NCI-H2196 treated with DMSO at 0.1 percent for 48 hours (cell line): ENCODE measurements around the gene CACNA1B.
"Not testable (repeated sequence)": the region's sequence is repeated elsewhere in the genome, so short reads cannot be mapped to it uniquely, and the experiment has no call there.

Source experiments
- DNase-seq: peaks from one replicate; lab custom pipeline; 2025; ENCODE audit not compliant: unreplicated experiment; lab: John Stamatoyannopoulos, UW

Gene CACNA1B

DNA sequence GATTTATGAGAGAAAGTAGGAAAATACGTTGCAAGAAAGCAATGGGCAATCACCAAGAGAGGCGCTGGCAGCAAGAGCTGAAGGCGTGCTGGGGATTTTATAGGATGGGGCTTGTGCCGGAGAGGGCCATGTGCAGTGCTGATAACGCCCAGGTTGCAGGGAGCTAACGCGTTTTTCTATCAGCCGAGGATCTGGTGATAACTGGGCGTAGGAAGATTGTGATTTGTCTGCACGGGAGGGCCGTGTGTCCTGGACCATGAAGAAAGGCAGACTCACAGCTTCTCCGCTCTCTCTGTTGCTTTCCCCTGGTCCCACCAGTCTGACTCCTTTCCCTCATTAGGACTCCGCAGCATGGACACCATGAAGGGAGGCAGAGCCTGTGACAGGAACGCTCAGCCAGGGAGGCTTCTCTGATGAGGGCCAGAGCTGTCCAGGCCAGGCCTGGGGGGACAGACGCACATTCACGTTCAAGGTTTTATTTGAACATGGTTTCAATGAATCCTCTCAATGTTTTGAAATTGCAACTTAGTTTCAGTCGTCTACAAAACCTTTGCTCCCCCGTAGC, 11.9 kb upstream of the CACNA1B start:
- no peak for DNase-seq

DNA sequence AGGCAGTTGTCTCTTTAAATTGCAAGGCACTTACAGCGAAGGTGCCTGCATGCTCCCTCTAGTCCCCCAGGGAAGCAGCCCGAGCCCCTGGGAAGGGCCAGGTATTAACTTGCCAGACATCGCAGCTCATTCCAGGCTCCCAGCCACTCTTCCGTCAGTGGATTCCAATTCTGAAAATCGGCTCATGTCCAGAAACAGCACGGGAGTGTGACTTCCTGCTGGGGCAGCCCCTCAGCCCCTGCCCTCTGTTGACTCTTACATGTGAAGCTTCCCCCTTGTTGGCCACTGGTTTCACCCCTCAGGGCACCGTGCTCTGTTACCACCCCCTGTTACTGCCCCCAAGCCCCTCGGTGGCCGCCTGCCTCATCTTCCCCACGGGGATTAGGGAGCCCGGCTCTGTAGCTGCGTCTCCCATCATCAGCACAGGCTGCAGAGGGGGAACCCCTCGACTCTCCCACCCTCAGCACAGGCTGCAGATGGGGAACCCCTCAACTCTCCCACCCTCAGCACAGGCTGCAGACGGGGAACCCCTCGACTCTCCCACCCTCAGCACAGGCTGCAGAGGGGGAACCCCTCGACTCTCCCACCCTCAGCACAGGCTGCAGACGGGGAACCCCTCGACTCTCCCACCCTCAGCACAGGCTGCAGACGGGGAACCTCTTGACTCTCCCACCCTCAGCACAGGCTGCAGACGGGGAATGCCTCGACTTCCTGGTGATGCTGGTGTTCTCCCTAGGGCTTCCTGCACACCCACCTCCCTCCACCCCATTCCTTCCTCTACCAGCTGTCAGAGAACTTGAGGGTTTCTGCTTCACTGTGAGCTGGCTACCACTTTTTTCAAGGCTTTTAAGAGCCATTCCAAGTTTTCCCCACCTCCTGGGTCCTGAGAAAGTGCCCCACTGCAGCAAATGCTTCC, 11.1 kb upstream of the CACNA1B start:
- no peak for DNase-seq

DNA sequence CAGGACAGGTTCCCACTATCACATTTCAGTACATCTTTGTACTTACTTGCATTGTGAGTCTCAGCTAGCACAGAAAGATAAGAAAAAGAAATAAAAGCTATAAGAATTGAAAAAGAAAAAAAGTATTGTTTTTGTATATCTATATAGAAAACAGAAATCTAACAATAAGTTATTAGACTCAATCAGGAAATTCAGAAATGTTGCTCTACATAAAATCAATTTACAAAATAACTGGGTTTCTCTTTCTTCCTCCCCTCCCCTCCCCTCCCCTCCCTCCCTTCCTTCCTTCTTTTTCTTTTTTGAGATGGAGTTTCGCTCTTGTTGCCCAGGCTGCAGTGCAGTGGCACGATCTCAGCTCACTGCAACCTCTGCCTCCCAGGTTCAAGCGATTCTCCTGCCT, 7.2 kb upstream of the CACNA1B start:
- DNase-seq: no peak

DNA sequence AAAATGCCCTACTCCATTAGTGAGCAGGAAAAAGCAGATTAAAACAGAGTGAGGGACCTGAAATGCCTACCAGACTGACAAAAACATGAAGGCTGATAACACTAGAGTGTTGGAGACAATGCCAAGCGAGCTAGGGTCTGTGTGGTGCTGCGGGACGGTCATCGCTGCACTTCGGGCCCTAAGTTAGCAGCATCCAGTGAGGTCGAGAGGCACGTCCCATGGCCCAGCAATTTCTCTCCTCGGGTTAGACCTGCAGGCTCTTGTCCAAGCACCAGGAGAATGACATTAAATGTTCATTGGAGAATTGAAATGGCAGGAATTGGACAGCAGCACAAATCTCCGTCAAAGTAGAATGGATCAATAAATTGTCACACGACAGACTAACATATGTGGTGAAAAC, 5.3 kb upstream of the CACNA1B start:
- DNase-seq: no peak

- DNase-seq: no peak
Observed at GRCh38 chr9:137873408-137873807, 4.2 kb upstream of the CACNA1B start.

DNA sequence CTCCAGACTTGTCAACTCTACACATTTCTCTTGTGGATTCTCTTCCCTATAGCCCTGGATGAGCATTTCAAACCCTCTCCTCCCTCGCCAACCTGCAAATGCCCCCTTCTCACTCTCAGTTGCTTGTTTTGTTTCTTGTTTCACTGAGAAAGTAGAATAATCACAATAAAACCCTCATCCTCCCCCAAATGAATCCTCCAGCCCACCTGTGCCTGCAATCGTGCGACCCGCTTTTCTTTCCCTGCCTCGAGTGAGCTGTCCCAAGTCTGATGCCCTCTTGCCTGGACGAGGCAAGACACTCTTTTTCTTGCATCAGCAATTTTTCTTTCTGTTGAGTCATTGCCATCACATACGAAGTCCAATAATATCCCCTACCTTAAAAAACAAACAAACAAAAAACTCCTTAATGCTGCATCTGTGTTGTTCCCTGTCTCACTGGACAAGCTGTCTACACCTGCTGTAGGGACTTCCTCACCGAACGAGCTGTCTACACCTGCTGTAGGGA, 3.7 kb upstream of the CACNA1B start:
- DNase-seq: no peak

GRCh38 chr9:137875354-137875753, 2.2 kb upstream of the CACNA1B start:
- DNase-seq: no peak

- no peak for DNase-seq
Observed at GRCh38 chr9:137875846-137876245, 1.7 kb upstream of the CACNA1B start.

DNA sequence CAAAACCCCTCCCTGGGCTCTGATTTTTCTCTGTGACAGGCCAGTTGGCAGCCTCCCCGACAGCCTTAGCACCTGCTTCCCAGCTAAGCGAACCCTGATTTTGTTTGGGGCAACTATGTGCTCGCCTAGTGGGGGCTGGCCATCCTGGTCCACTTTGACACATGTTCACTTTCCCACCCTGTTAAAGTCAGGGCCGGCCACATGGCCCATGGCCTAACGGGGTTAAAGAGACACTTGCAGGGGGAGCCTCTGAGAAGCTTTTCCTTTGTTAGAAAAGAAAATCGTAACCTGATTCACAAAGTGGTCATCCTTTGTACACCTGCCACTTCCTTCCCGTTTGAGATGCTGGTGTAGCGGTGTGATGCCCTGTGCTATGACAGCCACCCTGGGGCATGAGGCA, 1.3 kb upstream of the CACNA1B start:
- no peak for DNase-seq

DNA sequence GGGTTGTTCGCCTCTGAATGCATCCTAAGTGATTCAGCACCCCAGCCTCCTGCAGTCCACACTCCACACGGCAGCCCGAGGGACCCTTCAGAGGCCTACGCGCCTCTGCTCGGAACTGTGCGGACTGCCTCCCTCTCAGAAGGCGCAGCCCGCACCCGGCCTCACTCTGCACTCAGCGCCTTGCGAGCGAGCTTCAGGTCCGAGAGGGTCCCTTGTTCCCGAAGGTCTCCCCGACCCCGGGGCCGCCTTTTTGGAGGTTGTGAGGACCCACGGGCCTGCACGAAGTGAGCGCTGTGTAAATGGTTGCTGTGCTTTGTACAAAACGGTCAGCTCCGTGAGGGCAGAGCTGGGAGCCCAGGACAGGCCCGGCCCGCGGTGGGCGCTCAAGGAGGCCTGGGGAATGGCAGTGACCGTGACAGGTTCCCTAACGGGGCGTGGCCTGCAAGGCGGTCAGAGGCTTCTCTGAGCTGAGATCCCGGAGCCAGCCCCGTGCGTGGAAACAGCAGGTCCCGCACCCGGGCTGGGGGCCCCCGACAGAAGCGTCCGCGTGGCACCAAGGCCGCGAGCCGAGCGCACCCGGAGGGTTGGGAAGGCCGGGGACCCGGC, 698 bp upstream of the CACNA1B start:
- DNase-seq: no peak

- no peak for DNase-seq
Observed at GRCh38 chr9:137878146-137878941, 762 bp downstream of the CACNA1B start.

GRCh38 chr9:137879052-137879451, 1.5 kb downstream of the CACNA1B start:
- DNase-seq: no peak

DNA sequence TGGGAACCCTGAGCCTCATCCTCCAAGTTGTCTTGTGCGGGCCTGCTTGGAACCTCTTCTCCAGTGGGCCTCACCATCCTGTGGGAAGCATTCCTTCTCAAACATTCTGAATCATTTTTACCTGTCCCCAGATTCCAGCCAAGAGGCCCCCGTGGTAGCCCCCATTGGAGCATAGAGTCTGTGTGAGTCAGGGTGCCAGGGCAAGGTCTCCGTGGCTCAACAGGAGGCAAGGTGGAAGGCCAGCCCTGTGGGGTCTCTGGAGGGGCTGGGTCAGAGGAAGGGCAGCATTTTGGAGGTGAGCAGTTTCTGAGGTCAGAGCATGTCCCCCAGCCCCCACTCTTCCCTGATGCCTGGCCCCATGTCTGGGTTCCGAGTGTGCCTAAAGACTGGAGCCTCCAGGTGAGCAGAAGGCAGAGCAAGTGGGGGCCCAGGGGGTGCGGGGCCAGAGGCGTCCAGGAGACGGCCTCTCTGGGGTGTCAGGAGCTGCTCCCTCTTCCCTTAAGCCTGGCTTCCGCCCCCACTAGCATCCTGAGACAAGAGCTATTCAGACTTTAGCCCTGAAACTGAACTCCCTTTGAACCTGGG, 2.1 kb downstream of the CACNA1B start:
- DNase-seq: no peak

GRCh38 chr9:137880160-137880975, 2.8 kb downstream of the CACNA1B start:
- DNase-seq: no peak

- DNase-seq: no peak
Observed at GRCh38 chr9:137880976-137881530, 3.5 kb downstream of the CACNA1B start.

- no peak for DNase-seq
Observed at GRCh38 chr9:137881591-137882505, 4.3 kb downstream of the CACNA1B start.

GRCh38 chr9:137882506-137882821, 4.9 kb downstream of the CACNA1B start:
- no peak for DNase-seq

- DNase-seq: not testable (repeated sequence)
Observed at GRCh38 chr9:137883977-137884376, 6.4 kb downstream of the CACNA1B start.

DNA sequence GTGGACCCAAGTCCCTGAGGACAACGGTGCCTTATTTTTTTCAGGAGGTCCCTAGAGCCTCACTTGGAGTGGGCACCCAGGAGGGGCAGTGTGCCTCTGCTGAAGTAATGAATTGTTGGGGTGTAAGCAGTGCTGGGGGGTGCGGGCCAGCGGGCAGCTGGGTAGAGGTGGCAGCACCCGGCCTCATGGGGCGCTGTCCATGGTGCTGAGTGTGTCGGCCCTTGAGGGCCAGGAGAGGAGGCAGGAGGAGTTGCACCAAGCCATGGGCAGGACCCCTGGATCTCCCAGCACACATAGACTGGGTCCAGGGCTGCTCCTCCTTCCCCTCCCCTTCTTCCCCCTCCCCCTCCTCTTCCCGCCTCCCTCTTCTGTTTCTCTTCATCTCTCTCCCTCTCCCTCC, 7.0 kb downstream of the CACNA1B start:
- not testable (repeated sequence) for DNase-seq
